Glomerular endothelial cell (primary cell): ENCODE results near the gene HAUS5. TPM values are rescaled to one million over a fixed set of nuclear protein-coding genes. Genes with fewer than 3 reads are reported as not detected.

ENCODE experiments used
- DNase-seq: peaks from one replicate; pipeline ENCODE4 v3.0.0-alpha.2; 2011; ENCODE audit warnings: low read depth, low spot score; ENCODE audit errors: extremely low read depth
- total RNA-seq: library from RNA; depleted of rRNA; stranded (reverse); fragments of >200 nt; gene quantifications from 2 replicates; pipeline ENCODE4 v1.2.3, GENCODE V29; 2015

Gene HAUS5
- total RNA-seq, 1 donor from 2014 or later: 9.1 TPM

DNA sequence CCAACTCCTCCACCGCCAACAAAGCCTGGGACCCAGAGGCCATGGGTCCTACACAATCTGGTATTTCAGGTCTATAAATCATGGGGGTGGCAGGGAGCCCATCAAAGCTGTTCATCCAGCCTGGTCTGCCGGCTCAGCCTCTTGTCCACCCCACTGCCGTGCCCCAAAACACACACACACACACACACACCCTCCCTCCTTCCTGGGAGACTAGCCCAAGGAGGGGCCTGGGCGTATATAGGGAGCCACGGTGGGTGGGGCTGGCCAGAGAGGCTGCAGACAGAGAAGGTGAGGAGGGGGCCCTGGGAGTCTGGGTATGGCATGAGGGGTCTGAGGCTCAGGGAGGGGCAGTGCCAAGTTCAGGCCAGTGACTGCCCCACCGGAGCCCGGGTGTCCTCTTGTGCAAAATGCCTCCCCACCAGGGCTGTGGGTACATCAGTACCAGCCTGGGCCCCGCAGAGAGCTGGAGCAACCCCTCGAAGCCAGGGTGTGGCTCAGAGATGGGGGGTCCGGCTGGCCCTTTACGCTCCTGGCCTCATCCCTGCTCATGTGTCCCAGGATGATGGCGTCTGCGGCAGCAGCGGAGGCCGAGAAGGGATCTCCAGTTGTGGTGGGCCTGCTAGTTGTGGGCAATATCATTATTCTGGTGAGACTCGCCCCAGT, 53.8 kb downstream of the HAUS5 start, which contains the start of gene UPK1A:
Gene UPK1A, plus strand, starts transcription at position 267 of the 663 bp plus-strand sequence. Its CDS starts 296 bp downstream, at position 563.
- no peak for DNase-seq

DNA sequence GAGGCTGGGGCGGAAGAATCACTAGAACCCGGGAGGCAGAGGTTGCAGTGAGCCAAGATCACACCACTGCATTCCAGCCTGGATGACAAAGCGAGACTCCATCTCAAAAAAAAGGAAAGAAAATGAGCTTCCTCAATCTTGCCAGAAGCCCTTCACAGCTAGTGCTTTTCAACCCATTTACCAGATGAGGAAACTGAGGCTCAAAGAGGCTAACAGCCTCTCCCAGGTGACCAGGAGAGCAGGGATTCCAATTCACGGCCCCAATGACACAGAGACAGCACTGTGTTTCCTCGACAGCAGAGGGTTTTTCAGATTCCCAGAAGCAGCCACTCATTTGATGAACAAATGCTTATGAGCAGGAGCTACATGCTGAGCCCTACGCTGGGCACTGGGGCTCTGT, 57.0 kb downstream of the HAUS5 start:
- no peak for DNase-seq

DNA sequence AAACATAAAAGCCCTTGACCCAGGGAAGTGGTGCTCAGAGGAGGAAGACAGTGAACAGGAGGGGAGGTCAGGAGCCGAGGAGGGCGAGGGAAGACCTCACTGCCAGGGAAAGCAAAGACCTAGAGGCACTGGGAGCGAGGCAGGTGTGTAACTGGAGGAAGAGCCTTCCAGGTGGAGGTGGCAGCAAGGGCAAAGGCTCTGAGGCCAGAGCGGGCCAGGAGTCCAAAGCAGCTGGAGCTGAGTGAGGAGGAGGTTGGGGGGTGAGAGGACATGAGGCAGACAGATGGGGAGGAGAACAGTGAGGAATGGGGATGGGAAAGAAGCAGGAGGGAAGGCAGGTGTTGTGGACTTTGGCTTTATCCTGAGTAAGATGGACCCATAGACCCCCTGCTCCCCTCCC, 57.4 kb downstream of the HAUS5 start:
- no peak for DNase-seq

DNA sequence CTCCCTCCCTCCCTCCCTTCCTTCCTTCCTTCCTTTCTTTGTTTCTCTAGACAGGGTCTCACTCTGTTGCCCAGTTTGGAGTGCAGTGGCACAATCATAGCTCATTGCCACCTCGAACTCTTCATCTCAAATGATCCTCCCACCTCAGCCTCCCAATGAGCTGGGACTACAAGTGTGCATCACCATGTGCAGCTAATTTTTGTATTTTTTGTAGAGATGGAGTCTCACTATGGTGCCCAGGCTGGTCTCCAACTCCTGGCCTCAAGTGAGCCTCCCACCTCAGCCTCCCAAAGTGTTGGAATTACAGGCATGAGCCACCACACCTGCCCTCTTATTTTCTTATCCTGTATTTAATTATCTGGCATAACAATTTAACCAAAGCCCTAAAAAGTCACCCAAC, 58.2 kb downstream of the HAUS5 start:
- DNase-seq: no peak

DNA sequence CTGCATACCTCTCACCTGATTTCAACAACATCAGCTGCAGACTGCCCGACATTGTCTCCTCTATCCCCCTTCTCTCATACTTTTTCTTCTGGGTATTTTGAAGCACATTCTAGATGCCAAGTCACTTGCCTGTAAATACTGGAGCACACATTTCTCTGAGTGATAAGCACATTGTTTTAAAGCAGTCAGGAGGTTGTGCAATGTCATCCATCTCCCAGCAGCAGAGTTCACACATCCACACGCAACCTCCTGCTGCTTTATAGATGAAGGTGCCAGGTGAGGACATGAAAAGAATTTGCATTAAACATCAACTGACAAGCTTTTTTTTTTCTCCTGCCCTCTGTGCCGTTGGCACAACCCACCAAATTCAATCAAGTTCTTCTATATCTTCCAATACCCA, 59.3 kb downstream of the HAUS5 start:
- DNase-seq: no peak

DNA sequence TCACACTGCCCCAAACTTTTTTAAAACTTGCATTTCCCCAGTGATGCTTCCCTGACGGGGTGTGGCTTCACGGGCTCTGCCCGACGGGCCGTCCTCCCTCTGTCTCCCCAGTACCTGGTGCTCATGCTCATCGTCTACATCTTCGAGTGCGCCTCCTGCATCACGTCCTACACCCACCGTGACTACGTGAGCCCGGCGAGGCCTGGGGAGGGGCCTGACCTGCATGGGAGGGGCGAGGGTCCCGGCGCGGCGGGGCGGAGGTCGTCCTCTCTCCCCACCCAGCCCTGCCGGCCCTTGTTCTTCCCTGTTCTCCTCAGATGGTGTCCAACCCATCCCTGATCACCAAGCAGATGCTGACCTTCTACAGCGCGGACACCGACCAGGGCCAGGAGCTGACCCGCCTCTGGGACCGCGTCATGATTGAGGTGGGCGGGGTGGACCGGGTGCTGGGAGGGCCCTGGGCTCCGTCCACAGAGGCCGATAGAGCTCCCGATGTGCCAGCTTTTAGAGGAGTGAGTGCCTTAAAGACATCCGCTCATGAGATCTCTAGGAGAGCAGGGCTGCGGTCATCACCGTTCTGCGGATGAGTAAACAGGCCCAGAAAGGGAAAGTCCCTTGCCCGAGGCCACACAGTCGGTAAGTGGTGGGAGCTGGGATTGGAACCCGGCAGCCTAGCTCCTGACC, 60.7 kb downstream of the HAUS5 start:
- DNase-seq: no peak

Other genes starting within 250 kb of the HAUS5 start
- not detected in 2 replicates for gene GPR42, start 241.7 kb upstream of the HAUS5 start, total RNA-seq
- not detected in 2 replicates for gene FFAR2, start 164.5 kb upstream of the HAUS5 start, total RNA-seq
- gene KRTDAP, start 122.3 kb upstream of the HAUS5 start, total RNA-seq: not detected in 2 replicates
- 17.4 TPM in 1 of 2 replicates, not detected in the other for gene DMKN, start 99.1 kb upstream of the HAUS5 start, total RNA-seq
- not detected in 2 replicates for gene SBSN, start 84.4 kb upstream of the HAUS5 start, total RNA-seq
- gene GAPDHS, start 79.3 kb upstream of the HAUS5 start, total RNA-seq: not detected in 2 replicates
- gene TMEM147, start 67.1 kb upstream of the HAUS5 start, total RNA-seq: 77.8 and 79.9 TPM in 2 replicates
- gene ATP4A, start 49.1 kb upstream of the HAUS5 start, total RNA-seq: not detected in 2 replicates
- not detected in 2 replicates for gene PMIS2, start 26.6 kb upstream of the HAUS5 start, total RNA-seq
- gene RBM42, start 16.3 kb downstream of the HAUS5 start, total RNA-seq: 98.4 and 110 TPM in 2 replicates
- 0.70 and 2.3 TPM in 2 replicates for gene ETV2, start 29.0 kb downstream of the HAUS5 start, total RNA-seq
- 418 and 559 TPM in 2 replicates for gene COX6B1, start 35.6 kb downstream of the HAUS5 start, total RNA-seq
- not detected in 2 replicates for gene UPK1A, start 53.8 kb downstream of the HAUS5 start, total RNA-seq
- gene ZBTB32, start 91.8 kb downstream of the HAUS5 start, total RNA-seq: not detected in 2 replicates
- gene KMT2B, start 105.3 kb downstream of the HAUS5 start, total RNA-seq: 13.0 and 34.4 TPM in 2 replicates
- gene IGFLR1, start 129.7 kb downstream of the HAUS5 start, total RNA-seq: 3.2 and 4.3 TPM in 2 replicates
- 5.6 and 8.7 TPM in 2 replicates for gene U2AF1L4, start 132.7 kb downstream of the HAUS5 start, total RNA-seq
- 50.2 and 75.0 TPM in 2 replicates for gene PSENEN, start 132.9 kb downstream of the HAUS5 start, total RNA-seq
- 9.7 and 18.7 TPM in 2 replicates for gene LIN37, start 135.8 kb downstream of the HAUS5 start, total RNA-seq
- gene HSPB6, start 144.3 kb downstream of the HAUS5 start, total RNA-seq: 1.8 and 3.2 TPM in 2 replicates
- gene PROSER3, start 145.4 kb downstream of the HAUS5 start, total RNA-seq: 4.0 and 14.8 TPM in 2 replicates
- gene ARHGAP33, start 162.8 kb downstream of the HAUS5 start, total RNA-seq: 0.53 and 5.0 TPM in 2 replicates
- not detected in 2 replicates for gene PRODH2, start 200.1 kb downstream of the HAUS5 start, total RNA-seq
- gene NPHS1, start 239.8 kb downstream of the HAUS5 start, total RNA-seq: not detected in 2 replicates
- gene KIRREL2, start 244.2 kb downstream of the HAUS5 start, total RNA-seq: not detected in 2 replicates